Body of pancreas (tissue), 4 donors: ENCODE results near the gene IDI1.

Source experiments
- CTCF ChIP-seq, 7 experiments: fragments of 450-650 bp in 4 of 7; fragments of 200-600 bp in 3 of 7; sonication (generic) in 3 of 7; IDR thresholded peaks; one replicate each; pipeline ENCODE4 v1.5.1; 2016 to 2019; ENCODE audit warnings: antibody characterized with exemption in 7 of 7
- POLR2A ChIP-seq, 3 donors: fragments of 450-650 bp; IDR thresholded peaks; one replicate each; pipeline ENCODE4 v1.6.1; 2016; ENCODE audit warnings: antibody characterized with exemption in 3 of 3, mild to moderate bottlenecking in 2 of 3

GRCh38 chr10:994836-995558 lies 53.9 kb downstream of the IDI1 start:
- TF ChIP-seq POLR2A (IDR thresholded peaks at IDR 0.05) (no peak), CTCF (IDR thresholded peaks at IDR 0.05) (no peak)
